Epithelial cell of prostate (primary cell): ENCODE results near the gene CHST12.
"Not testable (repeated sequence)": the region's sequence is repeated elsewhere in the genome, so short reads cannot be mapped to it uniquely, and the experiment has no call there.

Experiments used
- DNase-seq: peaks from one replicate; pipeline ENCODE4 v3.0.0-alpha.2; 2011; ENCODE audit warnings: low read depth, low spot score
- H3K27ac ChIP-seq: fragments of 450-650 bp; 2 replicates; pipeline ENCODE4 v1.5.1; 2017; ENCODE audit warnings: mild to moderate bottlenecking

CHST12 gene

DNA sequence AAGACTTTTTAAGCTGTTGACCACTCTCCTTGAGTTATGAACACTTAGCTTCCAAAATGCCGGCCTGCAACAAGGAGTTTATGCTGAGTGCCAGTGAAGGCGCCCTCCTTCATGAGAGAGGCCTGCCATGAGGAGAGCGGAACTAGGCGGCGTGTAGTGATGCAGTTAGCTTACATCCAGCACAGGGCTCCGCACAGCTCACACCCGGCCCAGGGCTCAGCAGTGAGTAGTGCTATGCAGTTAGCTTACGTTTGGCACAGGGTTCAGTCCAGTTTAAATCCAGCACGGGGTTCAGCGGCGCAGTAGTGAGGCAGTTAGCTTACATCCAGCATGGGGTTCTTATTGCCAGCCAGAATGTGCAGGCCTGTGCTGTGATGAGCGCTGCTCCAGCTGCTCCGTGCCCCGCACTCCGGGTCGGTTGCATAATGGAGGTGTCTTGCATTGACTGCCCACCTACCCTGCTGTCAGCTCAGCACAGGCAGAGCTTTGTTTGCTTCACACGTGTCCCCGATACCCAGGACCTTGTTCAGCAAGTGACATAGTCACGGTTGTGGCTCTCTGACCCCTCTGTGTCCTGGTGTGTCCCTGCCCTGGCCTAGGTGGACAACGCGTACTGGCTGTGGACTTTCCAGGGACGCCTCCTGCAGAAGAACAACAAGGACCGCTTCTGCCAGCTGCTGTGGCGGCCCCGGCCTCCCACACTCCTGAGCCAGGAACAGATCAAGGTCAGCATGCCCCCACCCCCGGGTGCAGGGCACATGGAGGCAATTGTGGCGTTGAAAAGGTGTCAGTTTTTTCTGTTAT, 26.9 kb upstream of the CHST12 start:
- no peak for DNase-seq
- no peak overlapping the region for H3K27ac ChIP-seq

DNA sequence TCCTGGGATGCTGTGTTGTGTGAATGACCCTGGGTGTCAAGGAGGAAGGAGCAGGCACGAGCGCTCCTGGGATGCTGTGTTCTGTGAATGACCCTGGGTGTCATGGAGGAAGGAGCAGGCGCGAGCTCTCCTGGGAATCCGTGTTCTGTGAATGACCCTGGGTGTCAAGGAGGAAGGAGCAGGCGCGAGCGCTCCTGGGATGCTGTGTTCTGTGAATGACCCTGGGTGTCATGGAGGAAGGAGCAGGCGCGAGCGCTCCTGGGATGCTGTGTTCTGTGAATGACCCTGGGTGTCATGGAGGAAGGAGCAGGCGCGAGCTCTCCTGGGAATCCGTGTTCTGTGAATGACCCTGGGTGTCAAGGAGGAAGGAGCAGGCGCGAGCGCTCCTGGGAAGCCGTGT, 25.9 kb upstream of the CHST12 start:
- not testable (repeated sequence) for DNase-seq, H3K27ac ChIP-seq

DNA sequence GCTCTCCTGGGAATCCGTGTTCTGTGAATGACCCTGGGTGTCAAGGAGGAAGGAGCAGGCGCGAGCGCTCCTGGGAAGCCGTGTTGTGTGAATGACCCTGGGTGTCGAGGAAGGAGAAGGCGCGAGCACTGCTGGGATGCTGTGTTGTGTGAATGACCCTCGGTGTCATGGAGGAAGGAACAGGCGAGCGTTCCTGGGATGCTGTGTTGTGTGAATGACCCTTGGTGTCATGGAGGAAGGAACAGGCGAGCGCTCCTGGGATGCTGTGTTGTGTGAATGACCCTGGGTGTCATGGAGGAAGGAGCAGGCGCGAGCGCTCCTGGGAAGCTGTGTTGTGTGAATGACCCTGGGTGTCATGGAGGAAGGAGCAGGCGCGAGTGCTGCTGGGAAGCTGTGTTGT, 25.3 kb upstream of the CHST12 start:
- not testable (repeated sequence) for H3K27ac ChIP-seq, DNase-seq

DNA sequence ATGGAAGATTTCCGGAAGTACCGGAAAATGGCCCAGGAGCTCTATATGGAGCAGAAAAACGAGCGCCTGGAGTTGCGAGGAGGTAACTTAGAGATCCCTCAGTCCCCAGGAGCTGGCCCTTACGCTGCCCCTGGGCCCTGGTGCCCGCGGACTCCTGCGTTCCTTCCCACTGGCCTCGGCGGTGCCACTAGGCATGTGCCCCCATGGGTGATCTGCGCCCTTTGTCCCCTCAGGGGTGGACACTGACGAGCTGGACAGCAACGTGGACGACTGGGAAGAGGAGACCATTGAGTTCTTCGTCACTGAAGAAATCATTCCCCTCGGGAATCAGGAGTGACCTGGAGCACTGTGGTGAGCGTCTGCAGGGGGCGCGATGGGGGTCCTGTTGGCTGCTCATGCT, 24.2 kb upstream of the CHST12 start:
- no peak for DNase-seq
- H3K27ac ChIP-seq: no peak overlapping the region

DNA sequence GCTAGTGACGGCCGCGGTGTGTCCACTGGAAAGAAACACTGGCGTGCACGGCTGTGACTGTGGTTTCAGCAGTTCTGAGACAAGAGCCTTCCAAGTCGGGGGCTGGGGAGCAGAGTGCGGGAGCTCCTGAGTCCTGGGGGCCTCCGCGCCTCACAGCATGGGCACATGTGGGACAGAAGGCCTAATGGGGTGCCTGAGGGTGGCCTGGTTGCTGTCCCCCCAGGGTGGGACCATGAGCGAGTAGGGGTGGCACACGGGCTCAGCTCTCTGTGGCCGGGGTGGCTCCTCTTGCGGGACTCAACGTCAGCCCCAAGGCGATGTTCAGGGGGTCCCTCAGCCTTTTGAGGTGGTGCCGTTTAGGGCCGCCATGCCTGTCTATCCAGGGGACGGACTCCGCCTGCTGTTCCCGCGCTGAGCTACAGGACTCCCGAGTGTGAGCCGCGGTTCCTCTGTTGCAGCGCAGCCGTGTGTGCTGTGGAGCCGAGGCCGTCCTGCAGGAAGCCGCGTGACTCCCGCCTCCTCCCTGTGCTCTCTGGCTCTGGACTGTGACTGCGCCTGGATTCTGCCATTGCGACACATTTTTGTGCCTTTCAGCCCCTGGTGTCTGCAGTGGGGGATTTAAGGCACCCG, 23.5 kb upstream of the CHST12 start:
- no peak for DNase-seq
- no peak overlapping the region for H3K27ac ChIP-seq

GRCh38 chr7:2380461-2380860, 22.9 kb upstream of the CHST12 start:
- no peak for DNase-seq
- H3K27ac ChIP-seq: no peak overlapping the region

DNA sequence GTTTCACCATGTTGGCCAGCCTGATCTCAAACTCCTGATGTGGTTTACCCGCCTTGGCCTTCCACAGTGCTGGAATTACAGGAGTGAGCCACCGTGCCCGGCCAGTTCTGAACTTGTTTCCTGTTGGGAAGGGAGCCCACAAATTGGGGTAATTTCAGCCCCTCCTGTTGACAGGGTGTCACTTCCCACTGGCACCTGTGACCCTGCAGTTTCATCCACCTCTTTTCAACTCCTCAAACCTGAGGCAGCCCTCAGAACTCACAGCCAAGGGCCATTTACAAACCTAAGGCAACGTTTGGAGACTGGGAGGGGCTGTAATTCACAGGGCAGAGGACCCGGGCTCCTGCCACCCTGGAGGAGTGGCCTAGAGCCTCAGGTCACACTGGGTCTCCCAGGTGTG, 22.2 kb upstream of the CHST12 start:
- DNase-seq: no peak
- H3K27ac ChIP-seq: no peak overlapping the region

GRCh38 chr7:2381881-2382509, 21.4 kb upstream of the CHST12 start:
- no peak overlapping the region for H3K27ac ChIP-seq
- DNase-seq: no peak

- no peak overlapping the region for H3K27ac ChIP-seq
- DNase-seq: no peak
Observed at GRCh38 chr7:2383543-2384274, 19.7 kb upstream of the CHST12 start.

- no peak for DNase-seq
Observed at GRCh38 chr7:2384354-2385243, 18.8 kb upstream of the CHST12 start.

DNA sequence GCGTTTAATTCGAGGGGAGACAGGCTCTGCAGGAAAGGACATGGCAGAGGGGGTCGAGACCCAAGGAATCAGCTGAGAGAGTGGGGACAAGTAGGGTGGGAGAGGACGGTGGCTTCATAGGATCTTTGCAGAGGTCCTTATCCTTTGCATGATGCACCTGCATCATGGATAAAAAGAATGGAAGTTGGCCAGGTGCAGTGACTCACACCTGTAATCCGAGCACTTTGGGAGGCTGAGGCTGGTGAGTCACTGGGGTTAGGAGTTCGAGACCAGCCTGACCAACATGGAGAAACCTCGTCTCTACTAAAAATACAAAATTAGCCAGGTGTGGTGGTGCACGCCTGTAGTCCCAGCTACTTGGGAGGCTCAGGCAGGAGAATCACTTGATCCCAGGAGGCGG, 17.3 kb upstream of the CHST12 start:
- DNase-seq, H3K27ac ChIP-seq: not testable (repeated sequence)

More at GRCh38 chr7:2384354-2385243, 18.8 kb upstream of the CHST12 start:
- no peak overlapping the region for H3K27ac ChIP-seq

DNA sequence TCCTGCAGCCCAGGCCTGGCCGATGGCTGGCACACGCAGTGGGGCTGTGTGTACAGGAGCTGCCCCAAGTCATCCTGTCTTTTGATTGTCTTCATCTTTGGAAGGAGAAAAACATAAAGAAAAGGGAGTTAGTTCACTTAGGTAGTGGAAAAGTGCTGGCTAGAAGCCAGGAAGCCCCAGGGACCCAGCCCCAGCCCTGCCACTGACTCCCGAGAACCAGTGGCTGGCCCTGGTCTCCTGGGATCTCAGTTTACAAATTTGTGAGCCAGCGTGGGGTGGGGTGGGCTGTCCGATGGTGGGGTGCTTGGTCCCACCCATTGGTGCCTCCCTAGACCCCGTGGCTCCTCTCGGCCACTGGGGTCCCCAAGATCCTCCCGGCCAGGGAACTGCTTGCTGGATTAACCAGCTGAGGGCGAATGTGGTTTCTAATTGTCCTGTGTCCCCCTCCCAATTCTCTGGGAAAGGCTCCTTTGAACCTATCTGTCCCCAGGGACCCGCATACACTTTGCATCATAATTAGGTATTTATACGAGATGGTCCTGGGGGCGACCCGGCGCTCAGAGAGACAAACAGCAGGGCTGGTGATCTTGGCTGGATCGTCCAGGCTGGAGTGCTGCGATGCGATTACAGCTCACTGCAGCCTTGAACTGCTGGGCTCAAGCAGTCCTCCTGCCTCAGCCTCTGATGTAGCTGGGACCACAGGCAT, 16.3 kb upstream of the CHST12 start:
- no peak overlapping the region for H3K27ac ChIP-seq
- no peak for DNase-seq

GRCh38 chr7:2387897-2388636, 15.3 kb upstream of the CHST12 start:
- no peak overlapping the region for H3K27ac ChIP-seq
- DNase-seq: no peak

DNA sequence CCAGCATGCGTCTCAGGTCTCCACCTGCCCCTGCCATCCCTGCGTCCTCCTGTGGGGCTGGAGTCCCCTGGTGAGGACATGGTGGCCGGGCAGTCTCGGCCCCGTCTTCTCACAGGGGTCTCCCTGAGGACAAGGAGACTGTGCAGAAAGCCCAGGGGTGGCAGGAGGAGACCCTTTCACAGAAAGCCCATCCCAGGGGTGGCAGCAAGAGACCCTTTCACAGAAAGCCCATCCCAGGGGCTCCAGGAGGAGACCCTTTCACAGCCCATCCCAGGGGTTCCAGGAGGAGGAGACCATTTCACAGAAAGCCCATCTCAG, 14.8 kb upstream of the CHST12 start:
- no peak for DNase-seq
- H3K27ac ChIP-seq: no peak overlapping the region

- DNase-seq, H3K27ac ChIP-seq: not testable (repeated sequence)
Observed at GRCh38 chr7:2390020-2390816, 13.2 kb upstream of the CHST12 start.

DNA sequence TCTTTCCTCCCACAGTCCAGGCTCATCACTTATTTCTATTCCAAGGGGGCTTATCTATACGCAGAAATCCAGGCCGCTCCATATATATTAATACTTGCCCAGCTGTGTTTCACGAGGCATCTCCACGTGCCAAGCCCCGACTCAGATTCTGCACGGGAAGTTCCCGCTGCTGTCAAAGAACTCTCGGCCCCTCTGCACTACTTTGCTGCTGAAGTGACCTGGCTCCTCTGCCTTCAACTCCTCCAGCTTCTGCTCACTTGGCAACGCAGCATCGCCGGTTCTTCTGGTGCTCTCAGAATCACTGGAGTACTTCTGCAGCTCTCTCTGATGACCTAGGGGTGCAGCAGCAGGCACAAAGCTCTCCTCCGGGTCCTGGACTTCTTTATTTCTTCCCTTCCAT, 9.7 kb upstream of the CHST12 start:
- H3K27ac ChIP-seq: no peak overlapping the region
- no peak for DNase-seq

DNA sequence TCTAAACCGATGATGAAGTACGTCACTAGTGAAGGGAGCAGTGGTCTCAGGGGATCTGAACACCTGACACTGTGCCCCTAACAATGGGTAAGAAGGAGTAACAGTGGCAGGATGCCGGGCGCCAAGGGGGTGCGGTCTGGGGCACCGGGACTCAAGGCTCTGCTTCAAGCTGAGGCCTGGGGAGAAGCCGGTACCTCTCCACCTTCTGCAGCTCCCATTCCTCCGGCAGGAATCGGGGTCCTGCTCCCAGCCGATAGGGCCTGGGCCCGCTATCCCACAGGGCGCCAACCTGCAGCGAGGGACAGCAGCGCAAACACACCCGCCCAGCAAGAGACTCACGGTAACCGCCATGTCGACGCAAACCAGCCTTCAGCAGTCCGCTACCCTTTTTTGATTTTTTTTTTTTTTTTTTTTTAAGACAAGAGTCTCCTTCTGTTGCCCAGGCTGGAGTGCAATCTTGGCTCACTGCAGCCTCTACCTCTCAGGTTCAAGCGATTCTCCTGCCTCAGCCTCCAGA, 8.8 kb upstream of the CHST12 start:
- H3K27ac ChIP-seq: no peak overlapping the region
- no peak for DNase-seq

GRCh38 chr7:2398506-2398905, 4.9 kb upstream of the CHST12 start:
- no peak for DNase-seq
- H3K27ac ChIP-seq: no peak overlapping the region
